RKO (cell line): ENCODE measurements around the gene FLNB.
A peak's percentile ranks its signal among the peaks of the same experiment; 100 is the strongest.

ENCODE experiments used
- DNase-seq: peaks from one replicate; pipeline ENCODE4 v3.0.0-alpha.2; 2016; ENCODE audit warnings: low spot score

The FLNB gene

GRCh38 chr3:58106640-58107039 is 98.4 kb downstream of the FLNB start:
- DNase-seq: no peak

GRCh38 chr3:58107597-58107996 is 99.4 kb downstream of the FLNB start:
- no peak for DNase-seq

GRCh38 chr3:58109752-58110151 is 101.5 kb downstream of the FLNB start:
- DNase-seq: no peak

- DNase-seq: no peak
These were observed 103.4 kb downstream of the FLNB start for GRCh38 chr3:58111513-58112184.

- no peak for DNase-seq
These were observed 103.9 kb downstream of the FLNB start for GRCh38 chr3:58112185-58112535.

DNA sequence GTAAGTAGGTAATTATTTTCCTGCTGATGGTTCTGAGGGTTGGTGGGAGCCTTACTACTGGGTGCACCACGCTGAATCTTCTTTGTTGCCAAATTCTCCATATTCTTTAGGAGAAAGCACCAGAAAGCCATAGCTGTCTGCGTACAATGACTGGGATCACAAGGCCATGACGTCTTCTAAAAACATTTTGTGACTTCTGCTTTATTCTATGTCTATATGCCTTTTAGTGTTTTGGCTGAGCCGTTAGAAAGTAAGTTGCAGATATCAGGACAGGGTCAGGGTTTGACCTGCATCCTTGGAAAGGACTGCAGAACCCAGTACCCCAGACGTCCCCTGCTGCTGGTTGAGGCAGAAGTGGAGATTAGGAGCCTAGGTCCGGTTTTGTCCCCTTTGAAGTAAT is 107.0 kb downstream of the FLNB start:
- DNase-seq: no peak

DNA sequence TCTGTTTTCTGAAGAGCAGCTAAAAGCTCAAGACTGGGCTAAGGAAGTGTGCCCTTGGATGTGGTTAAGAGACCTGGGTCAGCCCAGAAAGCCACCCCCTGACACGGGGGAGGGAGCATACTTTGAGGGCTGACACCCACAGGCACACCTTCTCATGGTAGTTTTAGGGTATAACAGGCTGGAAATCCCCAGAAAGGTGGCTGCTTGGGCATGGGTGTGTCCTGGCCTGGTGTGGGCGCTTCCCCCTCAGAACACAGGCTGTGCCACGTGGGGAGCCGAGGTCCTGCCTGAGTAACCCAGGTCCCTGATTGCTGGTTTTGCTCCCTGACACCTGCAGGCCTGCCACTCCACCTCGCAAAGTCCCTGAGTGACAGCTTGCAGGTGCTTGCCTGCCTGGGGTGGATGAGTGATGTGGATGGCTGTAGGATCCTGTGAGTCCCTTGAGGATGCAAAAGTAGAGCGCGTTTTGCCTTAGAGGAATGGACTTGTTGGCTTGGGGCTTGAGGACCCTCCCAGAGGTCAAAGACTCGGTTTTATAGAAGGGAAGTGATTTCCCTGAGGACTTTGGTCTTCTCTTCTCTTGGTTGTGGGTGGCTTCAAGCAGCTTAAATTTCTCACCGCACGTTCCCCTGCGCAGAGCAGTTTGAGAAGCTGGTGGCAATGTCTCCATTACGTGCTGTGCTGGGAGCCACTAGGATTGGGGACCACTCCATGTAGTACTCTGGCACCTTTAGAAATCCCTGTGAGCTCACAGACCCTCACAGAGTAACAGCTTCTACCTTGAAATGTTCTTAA is 108.1 kb downstream of the FLNB start:
- no peak for DNase-seq

- DNase-seq: no peak
These were observed 108.8 kb downstream of the FLNB start for GRCh38 chr3:58116985-58117384.

GRCh38 chr3:58117561-58118181 is 109.4 kb downstream of the FLNB start:
- DNase-seq: no peak

GRCh38 chr3:58119186-58119585 is 111.0 kb downstream of the FLNB start:
- no peak for DNase-seq

- no peak for DNase-seq
These were observed 112.0 kb downstream of the FLNB start for GRCh38 chr3:58120075-58120812.

DNA sequence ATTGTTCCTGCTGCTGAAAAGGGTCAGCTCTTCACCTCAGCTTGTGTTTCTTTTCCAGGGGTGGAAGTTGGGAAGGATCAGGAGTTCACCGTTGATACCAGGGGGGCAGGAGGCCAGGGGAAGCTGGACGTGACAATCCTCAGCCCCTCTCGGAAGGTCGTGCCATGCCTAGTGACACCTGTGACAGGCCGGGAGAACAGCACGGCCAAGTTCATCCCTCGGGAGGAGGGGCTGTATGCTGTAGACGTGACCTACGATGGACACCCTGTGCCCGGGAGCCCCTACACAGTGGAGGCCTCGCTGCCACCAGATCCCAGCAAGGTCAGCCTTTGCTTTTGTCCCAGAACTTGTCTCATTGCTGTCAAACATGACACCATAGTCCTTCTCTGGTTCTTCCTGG is 113.0 kb downstream of the FLNB start:
- no peak for DNase-seq

DNA sequence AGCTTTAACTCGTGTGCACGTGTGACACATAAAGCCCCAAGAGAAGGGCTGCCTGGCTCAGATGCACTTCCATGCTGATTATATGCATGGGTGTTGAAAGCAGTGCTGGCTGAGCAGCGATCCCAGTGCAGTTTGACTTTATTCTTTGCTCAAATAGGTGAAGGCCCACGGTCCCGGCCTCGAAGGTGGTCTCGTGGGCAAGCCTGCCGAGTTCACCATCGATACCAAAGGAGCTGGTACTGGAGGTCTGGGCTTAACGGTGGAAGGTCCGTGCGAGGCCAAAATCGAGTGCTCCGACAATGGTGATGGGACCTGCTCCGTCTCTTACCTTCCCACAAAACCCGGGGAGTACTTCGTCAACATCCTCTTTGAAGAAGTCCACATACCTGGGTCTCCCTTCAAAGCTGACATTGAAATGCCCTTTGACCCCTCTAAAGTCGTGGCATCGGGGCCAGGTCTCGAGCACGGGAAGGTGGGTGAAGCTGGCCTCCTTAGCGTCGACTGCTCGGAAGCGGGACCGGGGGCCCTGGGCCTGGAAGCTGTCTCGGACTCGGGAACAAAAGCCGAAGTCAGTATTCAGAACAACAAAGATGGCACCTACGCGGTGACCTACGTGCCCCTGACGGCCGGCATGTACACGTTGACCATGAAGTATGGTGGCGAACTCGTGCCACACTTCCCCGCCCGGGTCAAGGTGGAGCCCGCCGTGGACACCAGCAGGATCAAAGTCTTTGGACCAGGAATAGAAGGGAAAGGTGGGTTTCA is 114.9 kb downstream of the FLNB start:
- no peak for DNase-seq

GRCh38 chr3:58124387-58124786 is 116.2 kb downstream of the FLNB start:
- DNase-seq: no peak

- DNase-seq: no peak
These were observed 121.0 kb downstream of the FLNB start for GRCh38 chr3:58129041-58129770.

GRCh38 chr3:58130591-58130990 is 122.4 kb downstream of the FLNB start:
- no peak for DNase-seq

GRCh38 chr3:58131101-58131825 is 123.0 kb downstream of the FLNB start:
- no peak for DNase-seq

- DNase-seq: no peak
These were observed 124.6 kb downstream of the FLNB start for GRCh38 chr3:58132850-58133249.

DNA sequence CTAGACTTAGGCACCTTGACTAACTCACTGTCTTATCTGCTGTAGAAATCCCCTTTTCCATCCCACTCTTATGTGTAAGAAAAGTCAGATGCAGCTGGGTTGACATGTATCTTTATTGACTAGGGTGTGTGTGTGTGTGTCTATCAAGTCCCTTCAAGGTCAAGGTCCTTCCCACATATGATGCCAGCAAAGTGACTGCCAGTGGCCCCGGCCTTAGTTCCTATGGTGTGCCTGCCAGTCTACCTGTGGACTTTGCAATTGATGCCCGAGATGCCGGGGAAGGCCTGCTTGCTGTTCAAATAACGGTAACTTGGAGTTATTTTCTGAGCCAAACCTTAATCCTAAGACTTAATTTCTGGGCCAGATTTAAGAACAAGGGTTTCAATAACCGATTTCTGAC is 126.2 kb downstream of the FLNB start:
- no peak for DNase-seq

DNA sequence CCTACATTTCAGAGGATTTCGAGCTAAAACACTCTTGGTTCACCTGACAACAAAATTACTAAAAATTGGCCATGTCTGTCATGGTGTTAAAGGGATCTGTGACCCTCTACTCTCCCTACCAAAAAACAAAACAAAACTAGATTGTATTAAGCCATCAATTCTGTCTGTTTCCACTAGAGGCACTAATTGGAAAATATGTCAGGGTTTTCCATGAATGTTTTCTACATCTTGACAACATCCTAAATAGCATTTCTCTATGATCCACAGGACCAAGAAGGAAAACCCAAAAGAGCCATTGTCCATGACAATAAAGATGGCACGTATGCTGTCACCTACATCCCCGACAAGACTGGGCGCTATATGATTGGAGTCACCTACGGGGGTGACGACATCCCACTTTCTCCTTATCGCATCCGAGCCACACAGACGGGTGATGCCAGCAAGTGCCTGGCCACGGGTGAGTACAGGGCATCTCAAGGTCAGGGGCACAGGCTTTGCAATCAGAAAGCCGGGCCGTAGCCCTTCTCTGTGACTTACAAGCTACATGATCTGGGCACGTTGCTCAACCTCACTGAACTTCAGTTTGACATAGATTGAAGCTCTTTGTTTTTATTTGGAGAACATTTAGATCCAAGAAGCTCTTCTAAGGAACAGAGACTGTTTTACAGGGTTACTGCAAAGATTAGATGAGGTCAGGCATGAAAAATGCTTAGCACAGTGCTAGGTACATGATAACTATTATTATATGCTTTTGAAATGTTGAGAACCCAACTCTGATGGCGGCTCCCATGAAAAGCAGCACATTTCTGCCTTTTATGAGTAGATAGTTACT is 127.7 kb downstream of the FLNB start:
- DNase-seq: peak; percentile 9
